ENCODE results near the gene RBM17. TPM values are rescaled to one million over a fixed set of nuclear protein-coding genes. Genes with fewer than 3 reads are reported as not detected.
"Not testable (repeated sequence)": the region's sequence is repeated elsewhere in the genome, so short reads cannot be mapped to it uniquely, and the experiment has no call there.

RBM17 gene
- total RNA-seq, 2 donors from 2014 or later, result 156 to 200 TPM

- H3K9me3 Mint-ChIP-seq, result no peaks in the 10 kb centered on the region
- peak; percentile 79 to 85 for ATAC-seq (replicated peaks in 1 of 2)
- no peak overlapping the region for H3K27ac Mint-ChIP-seq
- H3K4me3 Mint-ChIP-seq, result peak overlapping the region; percentile 11 to 58
- H3K4me1 Mint-ChIP-seq (ENCODE audit: low read depth), result peaks cover 73% of the 10 kb centered on the region
- peak; percentile 59 to 67 for DNase-seq
- H3K27me3 Mint-ChIP-seq (ENCODE audit: low read depth), result no peaks in the 10 kb centered on the region
- H3K36me3 Mint-ChIP-seq (ENCODE audit: insufficient read depth in 2 of 2), result peaks cover 0 to 2% of the 10 kb centered on the region in 2 donors
Observed at GRCh38 chr10:6151087-6151977, 62.5 kb downstream of the RBM17 start.

- peaks cover 0 to 1% of the 10 kb centered on the region in 2 donors for H3K36me3 Mint-ChIP-seq (ENCODE audit: insufficient read depth in 2 of 2)
- no peaks in the 10 kb centered on the region for H3K9me3 Mint-ChIP-seq
- DNase-seq, result no peak
- no peaks in the 10 kb centered on the region for H3K27me3 Mint-ChIP-seq (ENCODE audit: low read depth)
- ATAC-seq (replicated peaks in 1 of 2), result no peak
- H3K4me3 Mint-ChIP-seq, result no peak overlapping the region
- H3K4me1 Mint-ChIP-seq (ENCODE audit: low read depth), result peaks cover 53% of the 10 kb centered on the region
- no peak overlapping the region for H3K27ac Mint-ChIP-seq
Observed at GRCh38 chr10:6153845-6154244, 65.0 kb downstream of the RBM17 start.

- no peak overlapping the region for H3K4me3 Mint-ChIP-seq
- no peaks in the 10 kb centered on the region for H3K27me3 Mint-ChIP-seq (ENCODE audit: low read depth)
- H3K4me1 Mint-ChIP-seq (ENCODE audit: low read depth), result peaks cover 47% of the 10 kb centered on the region
- no peaks in the 10 kb centered on the region for H3K36me3 Mint-ChIP-seq (ENCODE audit: insufficient read depth in 2 of 2)
- no peak overlapping the region for H3K27ac Mint-ChIP-seq
- no peaks in the 10 kb centered on the region for H3K9me3 Mint-ChIP-seq
- ATAC-seq (replicated peaks in 1 of 2), result no peak
- DNase-seq, result no peak
Observed at GRCh38 chr10:6154566-6154965, 65.7 kb downstream of the RBM17 start.

- Mint-ChIP-seq H3K4me3 (no peak overlapping the region), H3K4me1 (ENCODE audit: low read depth) (peaks cover 32% of the 10 kb centered on the region), H3K27ac (no peak overlapping the region), H3K9me3 (no peaks in the 10 kb centered on the region), H3K36me3 (ENCODE audit: insufficient read depth in 2 of 2) (peaks cover 0 to 2% of the 10 kb centered on the region in 2 donors), H3K27me3 (ENCODE audit: low read depth) (no peaks in the 10 kb centered on the region)
- ATAC-seq (replicated peaks in 1 of 2), result no peak
- no peak for DNase-seq
Observed at GRCh38 chr10:6158276-6158675, 69.4 kb downstream of the RBM17 start.

GRCh38 chr10:6161921-6162320 is 73.1 kb downstream of the RBM17 start:
- H3K4me1 Mint-ChIP-seq (ENCODE audit: low read depth), result peaks cover 52% of the 10 kb centered on the region
- ATAC-seq (replicated peaks in 1 of 2), result no peak

GRCh38 chr10:6162589-6163356 is 73.9 kb downstream of the RBM17 start:
- Mint-ChIP-seq H3K27ac (peak overlapping the region; percentile 3), H3K4me3 (peak overlapping the region; percentile 52 to 67), H3K36me3 (ENCODE audit: insufficient read depth in 2 of 2) (peaks cover 5 to 20% of the 10 kb centered on the region in 2 donors), H3K4me1 (ENCODE audit: low read depth) (peaks cover 55% of the 10 kb centered on the region), H3K9me3 (no peaks in the 10 kb centered on the region), H3K27me3 (ENCODE audit: low read depth) (no peaks in the 10 kb centered on the region)
- no peak for ATAC-seq (replicated peaks in 1 of 2)
- no peak for DNase-seq

More at GRCh38 chr10:6161921-6162320, 73.1 kb downstream of the RBM17 start:
- no peaks in the 10 kb centered on the region for H3K27me3 Mint-ChIP-seq (ENCODE audit: low read depth)
- no peak for DNase-seq
- no peak overlapping the region for H3K4me3 Mint-ChIP-seq
- H3K36me3 Mint-ChIP-seq (ENCODE audit: insufficient read depth in 2 of 2), result peaks cover 5 to 15% of the 10 kb centered on the region in 2 donors
- no peaks in the 10 kb centered on the region for H3K9me3 Mint-ChIP-seq
- peak overlapping the region; percentile 52 for H3K27ac Mint-ChIP-seq

- ATAC-seq (replicated peaks in 1 of 2) (peak; percentile 95 to 98), DNase-seq (peak; percentile 94)
- peak overlapping the region; percentile 95 for H3K4me3 Mint-ChIP-seq
- H3K4me1 Mint-ChIP-seq (ENCODE audit: low read depth), result peaks cover 61% of the 10 kb centered on the region
- H3K9me3 Mint-ChIP-seq, result no peaks in the 10 kb centered on the region
- H3K36me3 Mint-ChIP-seq (ENCODE audit: insufficient read depth in 2 of 2), result peaks cover 5 to 20% of the 10 kb centered on the region in 2 donors
- no peaks in the 10 kb centered on the region for H3K27me3 Mint-ChIP-seq (ENCODE audit: low read depth)
- peak overlapping the region; percentile 98 for H3K27ac Mint-ChIP-seq
Observed at GRCh38 chr10:6163364-6164270, 74.8 kb downstream of the RBM17 start.

- Mint-ChIP-seq H3K27me3 (ENCODE audit: low read depth) (no peaks in the 10 kb centered on the region), H3K36me3 (ENCODE audit: insufficient read depth in 2 of 2) (peaks cover 5 to 24% of the 10 kb centered on the region in 2 donors), H3K4me3 (peak overlapping the region; percentile 95), H3K9me3 (no peaks in the 10 kb centered on the region), H3K4me1 (ENCODE audit: low read depth) (peaks cover 70% of the 10 kb centered on the region), H3K27ac (peak overlapping the region; percentile 98)
- ATAC-seq (replicated peaks in 1 of 2) (no peak), DNase-seq (peak in 1 of 2 donors; percentile 31)
Observed at GRCh38 chr10:6164271-6165095, 75.6 kb downstream of the RBM17 start.

GRCh38 chr10:6165221-6165725 is 76.4 kb downstream of the RBM17 start:
- Mint-ChIP-seq H3K27ac (peak overlapping the region; percentile 98), H3K36me3 (ENCODE audit: insufficient read depth in 2 of 2) (peaks cover 5 to 25% of the 10 kb centered on the region in 2 donors), H3K4me3 (peak overlapping the region; percentile 95), H3K27me3 (ENCODE audit: low read depth) (no peaks in the 10 kb centered on the region), H3K4me1 (ENCODE audit: low read depth) (peaks cover 78% of the 10 kb centered on the region), H3K9me3 (no peaks in the 10 kb centered on the region)
- no peak for DNase-seq
- no peak for ATAC-seq (replicated peaks in 1 of 2)

- H3K9me3 Mint-ChIP-seq, result not testable (repeated sequence)
Observed at GRCh38 chr10:6165933-6166332, 77.1 kb downstream of the RBM17 start.

More at GRCh38 chr10:6165933-6166332, 77.1 kb downstream of the RBM17 start:
- H3K27me3 Mint-ChIP-seq (ENCODE audit: low read depth); DNase-seq; ATAC-seq (replicated peaks in 1 of 2): not testable (repeated sequence)
- H3K4me1 Mint-ChIP-seq (ENCODE audit: low read depth), result peaks cover 84% of the 10 kb centered on the region
- peak overlapping the region; percentile 98 for H3K27ac Mint-ChIP-seq
- peak overlapping the region; percentile 95 for H3K4me3 Mint-ChIP-seq
- peaks cover 5 to 27% of the 10 kb centered on the region in 2 donors for H3K36me3 Mint-ChIP-seq (ENCODE audit: insufficient read depth in 2 of 2)

Measured in activated T-cell treated with anti-CD3 and anti-CD28 coated beads, Interleukin-2, amount 50 U/mL, for 72 hours (primary cell).